GM18870 (cell line): ENCODE data around the gene HYAL3.
"Not testable (repeated sequence)": the region's sequence is repeated elsewhere in the genome, so short reads cannot be mapped to it uniquely, and the experiment has no call there.

Source experiments
- ATAC-seq: cut with Tn5 transposase; IDR thresholded peaks from one replicate; pipeline ENCODE4 v1.9.1; 2021; ENCODE audit warnings: moderate library complexity; ENCODE audit not compliant: unreplicated experiment

HYAL3 gene

GRCh38 chr3:50292159-50293078, 6.8 kb downstream of the HYAL3 start, which contains the start of gene IFRD2:
TSS of gene IFRD2 (minus strand) at chr3:50292429. CDS start at chr3:50292274, 155 bp downstream.
- ATAC-seq, result peak; percentile 93

DNA sequence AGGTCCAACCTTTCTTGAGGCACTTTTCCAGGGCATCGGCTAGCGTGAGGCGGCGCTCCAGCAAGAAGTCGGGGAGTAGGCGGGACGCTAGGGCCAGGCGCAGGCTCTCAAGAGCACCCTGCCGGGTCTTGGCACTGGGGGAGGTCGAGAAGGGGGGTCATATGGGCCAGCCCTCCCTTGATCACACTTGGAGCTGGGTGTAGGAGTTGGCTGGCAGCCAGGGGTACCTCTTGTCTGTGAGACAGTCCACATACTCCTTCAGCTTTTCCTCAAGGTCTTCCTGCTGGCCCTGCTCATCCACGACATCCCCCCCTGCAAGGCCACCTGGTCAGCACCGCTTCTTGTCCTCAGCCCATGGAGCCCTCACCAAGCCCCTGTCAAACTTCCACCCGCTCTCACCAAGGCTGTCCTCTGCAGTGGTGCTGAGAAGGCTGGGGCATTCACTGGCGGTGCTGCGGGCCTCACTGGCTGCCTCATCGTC, 9.0 kb downstream of the HYAL3 start:
- ATAC-seq, result no peak

DNA sequence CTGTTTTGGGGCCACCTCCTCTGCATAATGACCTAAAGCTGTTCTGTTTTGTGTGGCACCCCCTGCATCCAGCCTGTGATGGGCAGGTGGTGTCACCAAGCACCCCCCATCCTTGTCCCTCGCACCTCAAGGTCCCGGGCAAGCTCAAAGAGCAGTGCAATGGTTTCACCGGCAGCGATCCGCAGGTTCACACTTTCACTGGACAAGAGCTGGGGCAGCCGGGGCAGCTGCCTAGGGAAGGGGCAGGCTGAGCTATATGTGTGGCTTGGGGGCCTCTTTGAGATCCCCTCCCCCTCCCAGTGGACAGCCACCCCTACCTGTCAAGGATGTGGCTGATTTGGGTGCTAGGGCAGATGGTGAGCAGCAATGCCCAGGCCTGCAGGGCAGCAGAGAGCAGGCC, 10.1 kb downstream of the HYAL3 start:
- no peak for ATAC-seq

DNA sequence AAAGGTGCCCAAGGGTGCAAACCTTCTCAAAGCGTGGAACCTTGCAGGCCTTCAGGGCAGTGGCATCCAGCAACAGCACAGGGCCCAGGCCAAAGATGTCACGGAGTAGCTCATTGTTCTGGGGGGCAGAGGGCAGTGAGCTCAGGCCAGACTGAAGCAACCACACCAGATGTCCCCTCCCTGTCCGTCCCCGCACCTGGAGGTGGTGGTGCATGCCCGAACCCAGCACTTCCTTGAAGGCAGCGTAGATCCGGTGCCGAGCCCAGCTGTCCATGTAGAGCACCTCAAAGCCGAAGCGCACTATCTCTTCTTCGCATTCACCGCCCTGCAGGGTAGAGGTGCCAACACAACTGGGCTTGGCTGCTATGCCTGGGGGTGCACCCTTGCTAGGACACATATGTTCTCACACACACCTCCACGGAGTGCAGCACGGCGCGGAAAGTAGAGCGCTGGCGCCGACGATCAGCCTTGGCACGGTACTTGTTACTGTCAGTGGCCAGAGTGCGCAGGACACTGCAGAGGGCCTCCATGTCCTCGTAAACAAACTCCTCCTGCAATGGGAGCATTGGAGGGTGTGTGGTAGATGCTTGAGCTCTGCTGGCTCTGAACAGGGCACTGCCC, 10.7 kb downstream of the HYAL3 start:
- no peak for ATAC-seq

DNA sequence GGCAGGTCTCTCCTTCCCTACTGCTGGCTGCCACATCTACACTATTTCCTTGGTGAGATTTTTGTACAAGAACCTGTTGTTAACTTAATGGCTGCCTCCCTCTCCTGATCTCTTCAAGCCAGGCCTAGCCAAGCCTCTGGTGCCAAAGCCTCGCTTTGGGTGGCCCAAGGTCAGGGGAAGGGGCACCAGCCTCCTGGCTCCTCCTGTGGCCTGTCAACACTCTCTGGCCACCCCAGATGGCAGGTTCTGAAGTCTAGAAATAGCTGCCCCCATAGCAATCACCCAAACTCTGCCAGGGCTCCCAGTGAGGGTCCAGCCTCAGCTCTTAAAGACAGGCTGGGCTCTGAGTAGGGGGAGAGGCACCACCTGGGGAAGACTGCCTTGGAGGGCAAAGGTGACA, 11.9 kb downstream of the HYAL3 start:
- ATAC-seq, result no peak

DNA sequence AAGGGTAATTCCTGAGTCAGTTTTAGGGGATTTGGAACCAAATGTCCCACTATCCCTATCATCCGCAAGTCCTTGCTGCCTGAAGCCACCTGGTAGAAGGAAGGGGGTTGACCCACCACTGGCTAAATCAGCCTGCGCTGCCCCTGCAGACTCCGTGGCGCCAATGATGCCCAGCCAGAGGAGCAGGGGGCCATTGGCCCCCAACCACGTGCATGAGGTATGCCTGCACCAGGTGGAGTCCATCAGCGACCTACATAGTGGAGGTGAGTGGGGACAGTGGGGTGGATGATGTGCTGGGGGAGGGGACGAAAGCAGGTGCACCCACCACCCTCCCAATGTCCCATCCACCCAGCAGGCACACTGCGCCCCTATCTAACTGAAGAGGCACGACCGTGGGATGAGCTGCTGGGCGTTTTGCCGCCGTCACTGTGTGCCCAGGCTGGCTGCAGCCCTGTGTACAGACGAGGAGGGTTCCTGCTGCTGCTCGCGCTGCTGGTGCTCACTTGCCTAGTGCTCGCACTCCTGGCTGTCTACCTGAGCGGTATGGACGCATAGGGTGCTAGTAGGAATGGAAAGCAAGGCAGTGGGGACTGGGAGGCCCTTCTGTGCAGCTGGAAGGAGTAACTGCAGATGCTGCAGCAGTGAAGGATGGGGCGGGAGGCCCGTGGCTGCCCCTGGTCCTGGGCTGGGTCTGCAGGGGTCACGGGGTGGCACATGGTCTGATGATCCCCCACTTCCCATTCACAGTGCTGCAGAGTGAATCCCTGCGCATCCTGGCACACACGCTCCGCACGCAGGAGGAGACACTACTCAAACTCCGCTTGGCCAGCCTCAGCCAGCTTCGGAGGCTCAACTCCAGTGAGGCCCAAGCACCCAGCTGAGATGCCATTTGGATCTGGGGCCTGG, 12.6 kb downstream of the HYAL3 start:
- no peak for ATAC-seq

- ATAC-seq, result not testable (repeated sequence)
Observed at GRCh38 chr3:50284121-50284520, 15.1 kb downstream of the HYAL3 start.

DNA sequence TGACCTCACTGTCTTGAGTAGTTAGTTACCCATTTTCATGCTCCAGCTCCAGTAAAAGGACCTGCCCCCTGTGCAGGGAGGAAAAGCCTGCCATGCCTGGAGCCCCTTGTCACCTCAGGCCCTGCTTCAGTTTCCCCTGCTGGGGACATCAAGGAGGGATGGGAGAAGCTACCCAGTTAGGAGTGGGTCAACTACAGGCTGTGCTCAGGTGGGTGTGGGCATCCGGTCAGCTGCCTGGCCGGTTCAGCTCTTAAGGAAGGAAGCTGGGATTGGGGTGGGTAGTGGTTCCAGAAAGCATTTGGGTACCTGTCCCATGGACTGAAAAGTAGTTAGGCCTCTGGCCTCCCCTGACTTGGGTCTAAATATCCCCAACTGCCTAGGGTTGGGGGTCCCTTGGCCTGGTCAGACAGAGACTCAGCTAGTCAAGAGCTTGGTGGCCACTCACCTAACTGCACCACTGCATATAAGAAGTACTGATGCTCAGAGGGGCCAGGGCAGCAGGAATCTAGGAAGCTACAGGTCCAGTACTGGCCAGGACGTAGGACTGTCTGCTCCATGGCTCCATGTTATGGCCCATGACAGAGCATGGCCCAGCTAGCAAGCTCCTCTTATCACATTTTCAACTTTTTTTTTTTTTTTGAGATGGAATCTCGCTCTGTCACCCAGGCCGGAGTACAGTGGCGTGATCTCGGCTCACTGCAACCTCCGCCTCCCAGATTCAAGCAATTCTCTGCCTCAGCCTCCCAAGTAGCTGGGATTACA, 19.8 kb downstream of the HYAL3 start:
- no peak for ATAC-seq

- ATAC-seq, result no peak
Observed at GRCh38 chr3:50278880-50279224, 20.4 kb downstream of the HYAL3 start, which contains the start of gene LSMEM2. TSS of gene LSMEM2 (plus strand) at chr3:50279087. CDS start at chr3:50279114, 27 bp downstream.

DNA sequence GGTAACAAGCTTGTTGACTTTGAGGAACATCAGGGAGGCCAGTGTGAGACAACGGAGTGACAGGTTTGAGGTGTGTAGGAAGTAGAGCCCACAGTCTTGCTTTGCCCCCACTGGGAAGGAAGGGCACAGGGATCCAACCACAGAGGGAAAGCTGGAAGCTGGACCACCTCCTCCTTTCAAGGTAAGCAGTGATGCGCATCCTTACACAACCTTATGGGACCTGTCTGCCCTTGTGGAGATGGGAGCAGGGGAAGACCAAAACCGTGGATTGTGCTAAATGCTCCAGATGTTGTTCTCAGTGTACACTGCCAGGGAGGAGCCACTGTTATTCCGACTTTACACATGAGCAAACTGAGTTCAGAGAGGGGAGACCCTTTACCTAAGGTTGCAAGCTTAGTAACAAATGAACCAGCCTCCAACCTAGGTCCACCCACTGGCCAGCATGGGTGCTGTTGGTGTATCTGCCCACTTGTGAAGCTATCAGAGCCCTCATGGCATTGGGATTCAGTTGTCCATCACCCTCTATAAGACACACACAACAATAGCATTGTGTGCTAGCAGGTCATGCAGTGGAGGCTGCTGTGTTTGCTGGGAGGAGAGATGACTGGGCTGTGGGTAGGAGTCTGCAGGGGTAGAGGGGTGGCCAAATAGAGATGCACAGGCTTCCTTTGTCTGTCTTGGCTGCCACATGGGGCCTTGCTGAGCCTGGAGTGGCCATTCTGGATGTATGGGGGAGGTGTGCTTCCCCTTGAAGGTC, 20.9 kb downstream of the HYAL3 start:
- ATAC-seq, result no peak

DNA sequence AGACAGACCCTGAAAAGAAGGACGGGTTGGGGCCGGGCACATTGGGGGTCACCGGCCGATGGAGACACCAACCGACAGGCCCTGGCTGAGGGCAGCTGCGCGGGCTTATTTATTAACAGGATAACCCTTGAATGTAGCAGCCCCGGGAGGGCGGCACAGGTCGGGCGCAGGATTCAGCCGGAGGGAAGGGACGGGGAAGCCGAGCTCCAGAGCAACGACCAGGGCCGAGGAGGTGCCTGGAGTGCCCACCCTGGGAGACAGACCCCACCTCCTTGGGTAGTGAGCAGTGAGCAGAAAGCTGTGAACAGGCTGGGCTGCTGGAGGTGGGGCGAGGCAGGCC, 22.5 kb downstream of the HYAL3 start:
- no peak for ATAC-seq

DNA sequence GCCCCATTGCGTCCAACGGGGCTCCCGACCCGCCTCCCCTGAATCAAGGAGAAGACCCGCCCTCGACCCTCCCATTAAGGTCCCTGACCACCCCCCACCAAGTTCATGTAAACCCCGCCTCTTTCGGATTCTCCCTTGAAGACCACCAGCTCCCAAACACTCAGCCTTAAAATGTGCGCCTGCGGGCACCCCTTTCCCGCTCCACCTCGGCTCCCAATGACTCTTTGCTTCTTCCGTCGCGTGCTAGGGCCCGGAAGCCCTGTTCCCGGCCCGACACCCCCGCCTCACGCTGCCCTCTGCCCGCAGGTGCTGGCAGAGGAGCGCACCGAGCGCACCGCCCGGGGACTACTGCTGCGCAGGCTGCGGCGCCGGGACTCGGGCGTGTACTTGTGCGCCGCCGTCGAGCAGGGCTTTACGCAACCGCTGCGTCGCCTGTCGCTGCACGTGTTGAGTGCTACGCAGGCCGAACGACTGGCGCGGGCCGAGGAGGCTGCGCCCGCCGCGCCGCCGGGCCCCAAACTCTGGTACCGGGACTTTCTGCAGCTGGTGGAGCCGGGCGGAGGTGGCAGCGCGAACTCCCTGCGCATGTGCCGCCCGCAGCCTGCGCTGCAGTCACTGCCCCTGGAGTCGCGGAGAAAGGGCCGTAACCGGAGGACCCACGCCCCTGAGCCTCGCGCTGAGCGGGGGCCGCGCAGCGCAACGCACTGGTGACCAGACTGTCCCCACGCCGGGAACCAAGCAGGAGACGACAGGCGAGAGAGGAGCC, 23.0 kb downstream of the HYAL3 start:
- no peak for ATAC-seq

GRCh38 chr3:50275141-50275995, 23.8 kb downstream of the HYAL3 start:
- ATAC-seq, result no peak

DNA sequence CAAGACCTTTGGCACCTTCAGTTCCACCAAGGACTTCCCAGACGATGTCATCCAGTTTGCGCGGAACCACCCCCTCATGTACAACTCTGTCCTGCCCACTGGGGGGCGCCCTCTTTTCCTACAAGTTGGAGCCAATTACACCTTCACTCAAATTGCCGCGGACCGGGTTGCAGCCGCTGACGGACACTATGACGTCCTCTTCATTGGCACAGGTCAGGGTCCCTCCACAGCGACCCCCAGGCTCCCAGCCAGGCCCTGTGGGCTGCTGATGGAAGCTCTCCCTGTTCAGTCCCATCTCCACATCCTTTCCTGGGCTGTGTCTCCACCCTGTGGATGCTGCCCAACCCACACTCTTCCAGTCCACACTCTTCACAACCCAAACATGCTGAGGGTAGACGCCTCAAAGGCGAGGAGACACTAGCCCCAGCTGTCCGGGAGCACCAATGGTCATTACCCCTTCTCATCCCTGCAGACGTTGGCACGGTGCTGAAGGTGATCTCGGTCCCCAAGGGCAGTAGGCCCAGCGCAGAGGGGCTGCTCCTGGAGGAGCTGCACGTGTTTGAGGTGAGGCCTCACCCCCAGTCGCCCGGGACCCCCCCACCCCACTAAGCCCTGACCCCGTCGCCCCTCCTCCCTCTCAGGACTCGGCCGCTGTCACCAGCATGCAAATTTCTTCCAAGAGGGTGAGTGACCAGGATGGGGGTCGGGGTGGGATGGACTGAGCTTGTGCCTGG, 24.7 kb downstream of the HYAL3 start:
- ATAC-seq, result no peak

- no peak for ATAC-seq
Observed at GRCh38 chr3:50273689-50274065, 25.5 kb downstream of the HYAL3 start.

- peak; percentile 71 for ATAC-seq
Observed at GRCh38 chr3:50272911-50273688, 26.1 kb downstream of the HYAL3 start.

- not testable (repeated sequence) for ATAC-seq
Observed at GRCh38 chr3:50272538-50272910, 26.7 kb downstream of the HYAL3 start.
